LoVo (cell line): Measurements from ENCODE around the gene SPN.
"Not testable (repeated sequence)": the region's sequence is repeated elsewhere in the genome, so short reads cannot be mapped to it uniquely, and the experiment has no call there.

Experiments used
- DNase-seq: peaks from one replicate; pipeline ENCODE4 v3.0.0-alpha.2; 2016; ENCODE audit warnings: low spot score

Gene SPN

GRCh38 chr16:29705030-29705429, 42.0 kb downstream of the SPN start:
- DNase-seq = no peak

DNA sequence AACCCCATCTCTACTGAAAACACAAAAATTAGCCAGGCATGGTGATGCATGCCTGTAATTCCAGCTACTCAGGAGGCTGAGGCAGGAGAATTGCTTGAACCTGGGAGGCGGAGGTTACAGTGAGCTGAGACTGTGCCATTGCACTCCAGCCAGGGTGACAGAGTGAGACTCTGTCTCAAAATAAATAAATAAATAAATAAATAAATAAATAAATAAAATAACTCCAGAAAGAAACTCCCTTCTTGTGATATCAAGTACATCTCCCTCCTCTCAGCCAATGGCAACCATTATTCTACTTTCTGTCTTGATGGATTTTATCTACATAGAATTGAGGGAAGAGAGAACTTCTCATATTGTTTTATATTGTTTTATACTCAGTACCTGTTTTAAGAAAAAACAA, 44.1 kb downstream of the SPN start:
- not testable (repeated sequence) for DNase-seq

GRCh38 chr16:29708917-29709600, 46.0 kb downstream of the SPN start:
- DNase-seq = no peak

DNA sequence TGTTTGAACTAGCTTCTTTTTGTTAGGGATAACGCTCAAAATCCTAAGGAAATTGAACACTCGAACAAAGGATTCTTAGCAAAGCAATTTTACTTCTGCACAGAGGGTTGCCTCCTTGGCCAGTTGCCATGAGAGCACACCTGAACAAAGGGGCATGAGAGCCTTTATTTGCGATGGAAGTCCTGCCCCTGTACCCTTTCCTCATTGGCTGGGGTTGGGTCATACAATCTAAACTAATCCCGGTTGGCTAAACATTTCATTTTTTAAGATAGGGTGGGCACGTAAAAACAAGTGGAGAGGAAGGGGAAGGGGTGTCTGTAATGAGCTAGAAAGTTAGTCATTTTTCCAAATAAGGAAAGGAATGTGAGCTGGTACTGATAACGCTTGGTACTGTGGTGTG, 46.6 kb downstream of the SPN start:
- DNase-seq = not testable (repeated sequence)

- peak; percentile 69 for DNase-seq
These were observed 47.5 kb downstream of the SPN start for GRCh38 chr16:29710227-29711219.

DNA sequence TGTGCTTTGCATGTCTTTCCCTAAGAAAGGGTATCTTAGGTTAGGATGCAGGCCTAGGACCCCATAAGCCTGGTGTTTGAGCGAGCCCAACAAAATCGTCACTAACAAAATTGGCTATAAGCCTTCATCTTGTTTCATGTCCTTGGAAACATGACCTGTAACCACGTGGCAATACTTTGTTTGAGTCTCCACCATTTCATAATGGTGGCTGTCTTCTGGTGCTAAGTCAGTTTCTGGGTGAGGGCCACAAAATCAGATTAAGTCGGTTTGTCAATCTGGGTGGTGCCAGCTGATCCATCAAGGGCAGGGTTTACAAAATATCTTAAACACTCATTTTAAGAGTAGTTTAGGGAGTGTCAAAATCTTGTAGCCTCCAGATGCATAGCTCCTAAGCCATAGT, 49.8 kb downstream of the SPN start:
- no peak for DNase-seq

GRCh38 chr16:29714396-29714795, 51.3 kb downstream of the SPN start:
- no peak for DNase-seq

GRCh38 chr16:29714972-29715371, 51.9 kb downstream of the SPN start:
- no peak for DNase-seq

GRCh38 chr16:29717113-29717512, 54.1 kb downstream of the SPN start:
- no peak for DNase-seq

DNA sequence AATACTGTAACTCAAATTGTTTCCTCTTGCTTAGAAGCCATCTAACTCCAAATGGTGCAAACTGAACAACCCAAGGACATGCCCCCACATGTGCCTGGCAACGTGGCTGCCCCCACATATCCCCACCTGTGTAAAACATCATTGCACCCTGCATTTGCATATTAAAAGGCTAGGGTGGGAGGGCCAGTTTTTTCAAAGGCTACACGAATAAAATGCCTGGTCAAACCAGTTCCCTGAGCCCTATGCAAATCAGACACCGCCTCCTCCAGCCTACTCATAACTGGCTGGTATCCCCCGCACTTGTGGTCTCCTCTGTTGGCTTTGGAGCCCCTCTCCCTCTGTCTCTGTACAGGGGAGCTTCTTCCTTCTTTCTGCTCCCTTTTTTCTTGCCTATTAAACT, 56.0 kb downstream of the SPN start:
- no peak for DNase-seq
